Stimulated activated CD8-positive, alpha-beta memory T cell treated with anti-CD3 and anti-CD28 coated beads, Interleukin-4, amount 100 ng/mL, for 4 hours (primary cell): ENCODE measurements around the gene DUSP7.

ENCODE experiments used
- DNase-seq, 2 donors: peaks; one replicate each; pipeline ENCODE4 v3.0.0-alpha.2; 2020; ENCODE audit warnings: low read depth in 2 of 2, low spot score in 1 of 2

Gene DUSP7

DNA sequence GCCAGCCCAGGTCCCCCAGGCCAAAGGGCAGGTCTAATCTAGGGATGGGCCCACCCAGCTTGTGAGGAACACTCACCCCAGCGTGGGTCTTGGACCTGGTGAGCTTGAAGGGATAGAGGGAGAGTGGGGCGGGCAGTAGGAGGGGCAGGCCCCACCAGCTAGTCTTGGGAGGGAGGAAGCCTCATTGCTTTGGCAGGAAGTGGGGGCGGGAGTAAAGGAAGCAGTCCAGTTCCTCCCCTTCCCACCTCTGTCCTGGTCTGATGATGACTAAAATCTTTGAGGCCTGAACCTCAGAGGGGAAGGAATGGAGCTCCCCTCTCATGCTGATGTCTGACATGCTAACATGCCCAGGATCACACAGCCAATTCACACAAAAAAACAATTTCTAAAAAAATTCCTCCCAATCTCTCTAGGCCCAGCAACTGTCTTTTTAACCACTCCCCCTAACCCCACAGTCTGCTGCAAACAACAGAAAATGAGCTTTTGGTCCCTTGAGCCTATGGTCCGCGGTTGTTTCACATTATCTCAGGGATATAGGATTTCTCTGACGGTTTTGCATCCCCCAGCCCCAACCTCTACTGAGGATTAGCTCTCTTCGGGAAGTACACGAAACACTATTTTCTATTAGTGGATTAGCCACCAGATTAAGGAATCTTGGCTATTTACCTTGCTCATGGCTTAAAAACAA, 30.7 kb upstream of the DUSP7 start:
- no peak for DNase-seq

DNA sequence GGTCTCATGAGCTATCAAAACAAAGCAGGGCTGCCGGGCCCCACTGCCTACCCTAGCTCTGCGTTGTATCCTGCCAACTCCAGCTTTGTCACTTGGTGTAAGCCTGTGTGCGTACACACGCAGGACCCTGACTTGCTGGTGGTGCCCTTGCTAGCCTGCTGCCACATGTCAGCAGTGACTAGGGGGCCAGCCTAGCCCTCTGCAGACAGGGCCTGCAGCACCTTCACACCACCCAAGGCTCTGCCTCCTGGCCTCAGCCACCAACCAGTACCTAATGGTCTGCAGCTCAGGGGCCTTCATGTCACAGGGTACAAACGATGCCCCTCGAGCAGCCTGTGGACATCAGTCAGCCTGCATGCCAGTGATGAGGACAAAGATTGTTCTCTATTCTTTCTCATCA, 30.1 kb upstream of the DUSP7 start:
- no peak for DNase-seq

DNA sequence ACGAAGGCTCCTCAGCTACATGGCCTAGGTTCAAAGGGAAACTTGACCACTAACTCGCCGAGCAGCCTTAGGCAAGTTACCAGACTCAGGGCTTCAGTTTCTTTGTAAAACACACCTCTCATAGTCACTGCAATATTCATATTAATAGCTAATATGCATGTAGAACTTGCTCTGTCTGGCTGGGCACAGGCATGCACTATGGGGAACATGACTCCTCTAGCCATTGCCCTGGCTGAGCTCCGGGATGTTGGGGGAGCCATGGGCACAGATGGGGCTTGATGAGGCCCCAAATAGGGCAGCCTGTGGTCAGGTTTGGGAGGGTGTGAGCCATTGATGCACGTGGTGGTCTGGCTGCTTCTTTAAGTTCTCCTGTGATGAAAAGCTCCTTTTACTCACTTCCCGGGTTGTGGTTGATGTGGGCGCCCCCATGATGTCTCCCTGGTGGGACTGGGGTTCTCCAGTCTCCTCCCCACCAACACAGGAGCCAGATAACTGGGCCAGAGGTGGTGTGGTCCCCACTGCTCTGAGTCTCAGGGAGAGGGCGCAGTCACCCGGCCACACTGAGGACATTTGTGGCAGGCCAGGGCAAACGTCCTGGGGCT, 29.4 kb upstream of the DUSP7 start:
- no peak for DNase-seq

DNA sequence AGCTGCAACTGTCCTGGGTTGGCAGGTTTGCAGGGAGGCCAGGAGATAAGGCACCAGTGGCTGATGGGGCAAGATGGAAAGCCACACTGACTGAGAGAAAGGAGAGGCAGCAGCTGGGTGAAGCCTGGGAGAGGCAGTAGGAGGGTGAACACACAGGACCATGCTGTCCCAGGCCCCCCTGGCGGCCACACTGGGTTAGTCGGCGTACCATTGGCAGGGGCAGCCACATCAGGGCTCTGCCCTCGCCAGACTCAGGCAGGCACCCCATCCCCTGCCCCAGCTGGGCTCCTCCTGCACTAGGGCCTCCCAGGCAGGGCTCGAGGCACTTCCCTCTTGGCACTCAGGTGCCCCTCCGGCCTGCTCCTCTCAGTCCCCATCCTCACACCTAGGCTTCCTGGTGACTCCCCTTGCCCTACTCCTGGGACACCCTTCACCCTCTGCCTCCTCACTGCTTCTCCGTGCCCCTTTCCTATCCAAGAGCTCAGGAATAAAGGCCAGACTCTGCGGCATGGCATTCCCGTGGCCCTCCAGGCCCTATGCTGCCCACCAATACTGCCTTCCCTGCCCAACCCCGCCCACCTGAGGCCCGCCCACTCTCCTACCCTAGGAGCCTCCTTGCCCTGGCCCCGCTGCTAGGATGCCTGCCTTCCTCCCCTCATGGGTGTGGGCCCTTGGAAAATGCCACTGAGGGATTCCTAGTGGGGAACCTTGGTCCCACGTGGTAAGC, 28.7 kb upstream of the DUSP7 start:
- DNase-seq: no peak

DNA sequence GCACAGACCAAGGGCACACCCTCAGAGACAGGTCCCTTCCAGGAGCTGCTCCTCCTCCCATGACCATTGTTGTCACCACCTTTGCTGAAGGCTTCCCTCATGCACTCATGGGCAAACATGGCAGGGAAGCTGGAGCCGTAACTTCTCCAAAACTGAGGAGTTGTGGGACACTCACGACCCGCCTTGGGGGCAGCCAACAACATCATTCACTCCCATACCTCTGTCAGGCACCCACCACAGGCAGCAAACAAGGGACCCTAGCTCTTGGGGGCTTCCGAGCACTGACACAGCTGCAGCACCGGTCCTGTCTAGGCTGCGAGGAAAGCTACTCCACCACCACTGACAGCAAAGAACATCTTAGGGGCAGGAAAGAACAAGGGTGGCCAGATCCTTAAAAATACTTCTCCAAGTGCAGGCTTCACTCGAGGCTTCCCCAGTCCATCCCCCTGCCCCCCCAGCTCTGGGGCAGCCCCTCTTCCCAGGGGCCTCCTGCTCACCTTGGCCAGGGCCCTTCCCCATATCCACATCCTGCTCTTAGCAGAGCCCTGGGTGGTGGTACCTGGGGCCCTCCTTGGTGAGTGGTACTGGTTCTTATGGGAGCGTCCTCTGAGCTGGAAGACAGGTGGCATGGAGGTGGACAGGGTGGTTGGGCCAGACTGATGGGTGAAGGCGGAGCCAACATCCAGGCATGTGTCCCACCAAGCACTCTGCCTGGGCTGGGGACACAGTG, 28.0 kb upstream of the DUSP7 start:
- no peak for DNase-seq

DNA sequence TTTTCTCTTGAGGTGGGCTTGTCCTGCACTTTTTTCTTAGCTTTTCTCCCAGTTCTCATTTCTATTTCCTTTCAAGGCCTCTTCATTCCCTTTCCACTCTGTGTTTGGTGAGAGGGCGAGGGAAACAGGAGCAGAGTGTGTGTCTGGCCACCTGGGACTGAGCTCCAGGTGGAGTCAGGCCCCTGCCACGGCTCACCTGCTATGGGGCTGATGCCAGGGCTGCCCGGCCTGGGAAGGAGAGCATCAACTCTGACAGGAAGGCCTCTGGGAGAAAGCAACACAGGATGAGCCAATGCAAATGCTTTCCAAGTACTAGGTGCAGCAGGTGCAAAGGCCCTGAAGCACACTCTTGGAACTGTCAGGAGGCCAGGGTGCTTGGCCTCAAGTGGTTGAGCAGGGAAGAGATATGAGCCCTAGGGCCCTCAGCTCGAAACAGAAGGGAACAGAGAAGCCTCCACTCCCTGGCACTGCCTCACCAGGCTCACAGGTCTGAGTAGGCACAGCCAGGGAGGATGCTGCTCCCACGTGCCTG, 27.3 kb upstream of the DUSP7 start:
- no peak for DNase-seq

DNA sequence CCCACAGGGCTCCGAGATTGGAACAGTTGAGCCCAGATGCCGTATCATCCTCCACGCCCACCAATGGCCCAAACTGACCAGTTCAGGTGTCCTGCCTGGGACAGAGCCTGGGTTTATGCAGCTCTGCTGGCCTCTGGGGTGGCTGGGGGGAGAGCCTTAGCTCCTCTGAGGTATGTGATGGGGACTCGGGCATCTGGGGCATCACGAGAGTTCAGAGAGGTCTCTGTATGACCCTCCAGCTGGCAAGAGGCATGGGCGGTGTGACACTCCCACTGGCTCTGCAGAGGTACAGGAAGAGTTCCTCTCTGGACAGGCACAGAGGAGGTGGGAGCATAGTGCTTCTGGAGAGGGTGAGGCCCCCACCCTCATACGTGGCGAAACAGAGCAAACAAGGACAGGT, 26.6 kb upstream of the DUSP7 start:
- DNase-seq: no peak

DNA sequence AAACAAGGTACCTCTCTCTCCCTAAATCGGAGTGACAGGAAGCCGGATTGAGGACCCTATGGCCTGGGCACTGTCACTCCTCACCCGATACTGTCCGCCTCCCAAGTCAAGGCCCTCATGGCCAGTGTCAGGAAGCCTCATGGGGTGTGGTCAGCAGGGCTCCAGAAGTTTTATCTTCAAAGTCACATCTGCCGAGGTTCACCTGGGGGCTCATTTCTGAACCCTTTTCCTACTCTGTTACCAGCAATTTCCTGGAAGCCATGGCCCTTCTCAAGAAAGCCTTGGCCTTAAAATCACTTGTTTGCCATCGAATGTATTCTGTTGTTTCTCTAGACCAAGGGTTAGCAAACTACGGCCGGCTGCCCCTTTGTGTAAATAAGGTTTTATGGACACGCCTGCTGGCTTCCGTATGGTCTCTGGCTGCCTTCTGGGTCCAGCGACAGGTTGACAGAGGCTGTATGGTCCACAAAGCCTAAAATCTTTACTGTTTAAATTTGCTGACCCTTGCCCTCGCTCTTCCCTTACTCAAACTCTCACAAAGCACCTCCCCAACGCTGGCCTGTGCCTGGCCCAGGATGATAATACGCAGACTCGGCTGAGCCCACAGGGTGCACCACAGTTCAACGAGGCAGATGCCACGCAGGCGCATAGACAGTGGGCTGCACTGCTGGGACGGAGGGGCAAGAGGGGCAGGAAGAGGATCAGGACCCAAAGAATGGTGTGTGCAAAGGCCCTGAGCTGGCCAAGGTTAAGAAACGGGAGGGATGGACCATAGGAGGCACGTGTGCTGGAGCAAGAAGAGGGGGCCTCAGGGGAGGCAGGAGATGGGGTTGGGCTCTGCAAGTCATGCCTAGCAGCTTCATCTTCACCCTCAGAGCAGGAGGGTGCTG, 24.7 kb upstream of the DUSP7 start:
- no peak for DNase-seq

DNA sequence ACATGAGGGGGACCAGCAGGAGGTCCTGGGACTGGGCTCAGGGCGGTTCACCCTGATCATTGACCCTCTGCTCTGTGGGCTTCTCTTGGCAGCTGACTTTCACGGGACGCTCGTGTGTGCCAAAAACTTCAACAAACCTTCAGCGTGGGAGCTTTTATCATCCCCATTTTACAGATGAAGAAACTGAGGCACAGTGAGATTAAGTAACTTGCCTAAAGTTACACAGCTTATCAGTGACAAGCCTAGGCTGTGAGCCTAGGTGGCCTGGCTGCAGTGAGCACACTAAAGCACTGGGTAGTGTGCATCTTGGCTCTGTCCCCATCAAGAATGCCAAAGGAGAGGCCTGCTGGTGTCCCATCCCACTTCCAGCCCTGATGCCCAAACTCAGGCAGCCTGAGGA, 23.6 kb upstream of the DUSP7 start:
- DNase-seq: no peak

DNA sequence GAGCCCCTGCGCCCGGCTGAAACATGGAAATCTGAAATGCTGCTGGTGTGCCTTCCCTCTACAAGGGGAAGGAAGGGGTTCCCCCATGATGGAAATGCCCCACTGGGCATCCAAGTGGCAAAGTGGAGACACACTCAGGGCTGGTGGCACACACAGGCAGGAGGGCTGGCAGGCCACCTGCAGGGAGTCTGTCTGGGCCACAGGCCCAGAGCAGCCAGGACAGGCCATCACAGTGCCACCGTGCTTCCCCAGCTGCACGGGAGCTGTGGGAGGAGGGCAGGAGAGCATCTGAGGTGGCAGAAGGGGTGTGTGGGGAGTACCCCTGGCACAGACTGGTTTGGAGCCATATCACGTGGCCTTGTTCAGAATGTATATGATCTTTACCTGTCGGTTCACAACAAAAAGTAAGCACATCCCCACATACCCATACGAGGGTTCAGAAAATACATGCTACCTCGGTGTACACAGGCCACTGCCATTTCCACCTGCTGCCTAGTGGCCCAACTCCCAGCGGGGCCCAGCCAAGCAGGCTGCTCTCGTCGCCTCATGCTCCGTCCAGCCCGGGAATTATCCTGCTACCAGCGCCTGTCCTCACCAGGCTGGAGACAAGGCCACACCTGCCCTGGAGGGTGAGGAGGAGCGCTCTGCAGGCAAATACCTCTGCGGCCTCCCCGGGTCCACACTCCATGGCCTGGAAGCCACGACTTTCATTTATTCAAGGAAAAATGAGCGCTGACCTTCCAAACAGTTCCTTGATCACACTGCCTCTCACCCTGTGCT, 22.6 kb upstream of the DUSP7 start:
- DNase-seq: no peak

DNA sequence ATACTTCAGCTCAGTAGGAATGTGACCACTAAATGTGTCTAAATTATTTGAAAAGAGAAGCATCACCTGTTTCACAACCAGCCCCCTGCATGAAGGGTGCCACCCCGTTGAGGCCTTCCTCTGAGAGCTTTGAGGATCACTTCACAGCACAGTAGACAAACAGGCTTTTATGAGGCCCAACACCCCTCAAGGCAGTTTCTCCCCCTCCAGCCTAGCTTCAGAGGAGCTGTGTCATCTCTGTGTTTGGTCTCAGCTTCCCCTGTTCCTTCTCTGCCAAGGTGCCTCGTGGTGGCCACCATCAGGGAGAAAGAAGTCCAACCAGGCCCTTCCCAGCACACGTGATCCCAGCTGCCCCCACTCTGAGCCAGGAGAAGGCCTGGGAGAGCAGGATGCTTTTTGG, 21.6 kb upstream of the DUSP7 start:
- DNase-seq: no peak

DNA sequence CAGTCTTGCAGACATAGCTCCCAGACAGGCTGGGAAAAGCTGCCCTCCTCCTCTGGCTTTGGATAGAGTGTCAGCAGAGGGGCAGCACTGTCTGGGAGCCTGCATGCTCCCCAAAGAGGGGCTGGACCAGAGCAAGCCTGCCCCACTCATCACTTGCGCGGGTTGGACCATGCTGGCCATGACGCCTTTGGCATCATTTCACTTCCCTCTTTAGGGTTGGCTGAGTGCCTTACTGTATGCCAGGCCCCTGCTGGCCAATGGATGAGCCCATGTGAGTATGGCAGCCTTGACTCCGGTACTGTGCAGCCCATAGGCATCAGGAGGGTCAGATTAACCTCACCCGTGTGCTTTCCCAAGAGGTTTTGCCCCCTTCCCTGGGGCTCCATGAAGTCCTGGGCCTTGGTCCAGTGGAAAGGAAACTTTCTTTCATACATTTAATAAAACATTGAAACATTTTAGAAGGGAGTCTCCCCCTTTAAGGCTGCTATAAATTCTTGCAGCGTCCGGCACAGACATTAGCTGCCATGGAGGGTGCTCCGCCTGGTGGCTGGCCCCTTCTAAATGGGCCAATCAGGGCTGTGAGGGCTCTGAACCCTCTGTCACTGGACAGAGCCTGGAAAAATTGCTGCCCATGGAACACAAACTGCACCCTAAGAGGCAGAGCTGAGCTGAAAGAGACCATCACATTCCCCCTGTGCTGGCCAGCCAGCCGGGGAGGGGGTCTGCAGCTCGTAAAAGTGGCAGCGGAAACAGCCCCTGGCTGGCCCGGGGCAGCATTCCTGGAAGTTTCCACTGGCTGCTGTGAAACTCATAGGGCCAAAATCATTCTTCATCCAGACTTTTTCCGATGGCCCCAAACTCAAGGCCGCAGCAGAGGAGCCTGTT, 20.8 kb upstream of the DUSP7 start:
- no peak for DNase-seq

DNA sequence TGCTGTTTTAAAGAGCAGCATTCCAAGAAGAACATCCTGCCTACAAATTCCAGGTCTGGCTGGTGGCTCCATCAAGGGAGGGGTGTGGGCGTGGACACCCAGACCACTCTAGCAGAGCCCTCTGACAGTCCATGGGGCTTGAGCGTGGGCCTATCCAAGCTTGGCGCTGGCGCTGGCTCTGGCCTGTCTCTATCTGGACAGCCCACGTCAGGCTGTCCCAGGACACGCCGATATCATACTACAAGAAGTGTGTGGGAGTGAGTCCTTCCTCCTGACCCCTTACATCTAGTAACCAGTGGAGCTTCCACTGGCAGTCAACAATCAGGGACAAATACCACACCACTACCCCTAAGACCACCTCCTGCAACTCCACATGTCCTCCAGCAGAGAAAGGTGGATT, 17.1 kb upstream of the DUSP7 start:
- DNase-seq: no peak

DNA sequence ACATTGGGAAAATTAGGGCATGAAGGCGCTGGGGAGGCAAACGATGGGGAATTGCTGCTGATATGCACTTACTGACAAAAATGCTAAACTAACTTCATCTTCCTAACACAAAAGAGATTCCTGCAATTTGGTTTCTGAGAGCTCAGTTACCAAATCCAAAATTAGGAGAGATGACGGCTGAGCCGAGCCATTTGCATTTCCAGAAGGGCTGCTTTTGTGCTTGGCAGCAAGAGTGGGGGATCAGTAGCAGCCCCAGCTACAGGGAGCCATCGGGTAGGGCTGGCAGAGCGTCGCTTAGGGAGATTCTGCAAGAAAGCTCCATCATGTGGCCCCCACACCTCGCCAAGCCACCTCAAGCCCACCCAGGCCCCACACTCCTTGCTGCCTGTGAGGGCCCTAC, 16.1 kb upstream of the DUSP7 start:
- no peak for DNase-seq

DNA sequence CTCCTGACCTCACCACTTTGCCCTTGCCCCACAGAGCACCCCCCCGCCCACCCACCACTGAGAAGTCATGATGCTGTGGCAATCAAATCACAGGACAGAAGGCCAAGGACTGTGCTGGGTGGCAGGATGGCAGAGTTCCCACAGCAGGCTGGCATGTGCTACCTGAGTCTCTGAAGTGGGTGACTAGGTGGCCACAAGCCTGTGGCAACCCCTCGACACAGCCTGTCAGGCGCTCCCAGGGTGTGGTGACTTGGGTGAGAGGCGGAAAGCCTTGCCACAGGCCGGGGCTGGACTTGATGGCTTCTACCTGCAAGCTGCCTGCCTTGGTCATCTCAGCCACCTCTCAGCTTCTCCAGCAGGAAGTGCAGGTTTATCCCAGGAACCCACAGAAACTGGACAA, 15.6 kb upstream of the DUSP7 start:
- no peak for DNase-seq

DNA sequence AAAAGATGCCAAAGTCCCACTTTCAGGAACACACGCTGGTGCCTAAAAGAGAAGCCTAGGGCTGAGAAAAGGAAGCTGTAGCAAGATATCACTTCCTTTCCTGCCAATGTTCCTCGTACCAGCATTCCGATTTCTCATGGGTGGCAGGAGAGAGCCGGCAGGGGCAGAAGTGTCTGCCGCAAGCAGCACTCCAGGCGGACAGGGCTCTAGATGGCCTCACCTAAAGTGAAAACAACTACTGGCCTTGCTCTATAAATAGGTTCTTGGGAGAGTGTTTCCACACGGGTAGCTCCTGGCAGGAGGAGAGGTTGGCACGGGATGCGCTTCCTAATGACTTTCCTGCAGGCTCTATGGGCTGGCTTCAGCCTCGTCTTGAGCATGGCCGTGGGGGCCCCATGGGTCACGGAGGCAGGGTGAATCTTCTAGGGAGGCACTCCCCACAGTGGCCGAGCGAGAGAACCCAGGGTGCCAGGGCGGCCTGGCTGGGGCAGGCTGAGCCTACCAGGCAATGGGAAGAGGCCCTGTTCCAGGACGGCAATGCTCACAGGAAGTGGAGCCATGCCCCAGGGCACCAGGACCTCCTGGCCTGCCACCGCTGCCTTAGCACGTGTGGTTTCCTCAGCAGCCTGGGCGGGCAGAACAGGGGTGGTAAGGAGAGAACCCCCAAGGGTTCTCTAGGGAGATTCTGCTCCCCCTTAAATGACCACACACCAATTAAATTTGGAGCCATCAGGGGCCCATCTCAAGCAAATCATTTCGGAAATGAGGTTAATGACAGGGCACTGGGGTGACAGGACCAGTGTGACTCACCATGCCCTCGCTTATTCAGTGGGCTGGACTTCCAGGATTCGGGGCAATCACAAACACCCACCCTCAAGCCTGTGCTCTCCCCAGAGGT, 14.6 kb upstream of the DUSP7 start:
- no peak for DNase-seq

DNA sequence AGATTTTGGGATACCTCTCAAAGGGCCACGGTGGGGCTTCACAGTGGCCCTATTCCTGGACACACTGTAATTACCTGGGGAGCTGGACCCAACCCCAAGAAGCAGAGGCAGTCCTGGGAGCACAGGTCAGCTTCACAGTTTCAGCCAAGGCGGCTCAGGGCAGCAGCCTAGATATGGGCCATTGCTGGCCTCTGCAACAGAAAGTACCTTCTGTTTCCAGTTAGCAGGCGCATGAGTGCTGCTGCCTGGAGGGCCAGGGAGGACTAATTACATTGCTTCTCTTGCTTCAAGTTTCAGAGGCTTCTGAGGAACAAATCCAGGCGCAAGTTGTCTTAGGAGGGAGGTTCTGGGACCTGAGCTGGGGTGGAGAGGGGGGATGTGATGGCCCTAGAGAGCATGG, 13.5 kb upstream of the DUSP7 start:
- no peak for DNase-seq

DNA sequence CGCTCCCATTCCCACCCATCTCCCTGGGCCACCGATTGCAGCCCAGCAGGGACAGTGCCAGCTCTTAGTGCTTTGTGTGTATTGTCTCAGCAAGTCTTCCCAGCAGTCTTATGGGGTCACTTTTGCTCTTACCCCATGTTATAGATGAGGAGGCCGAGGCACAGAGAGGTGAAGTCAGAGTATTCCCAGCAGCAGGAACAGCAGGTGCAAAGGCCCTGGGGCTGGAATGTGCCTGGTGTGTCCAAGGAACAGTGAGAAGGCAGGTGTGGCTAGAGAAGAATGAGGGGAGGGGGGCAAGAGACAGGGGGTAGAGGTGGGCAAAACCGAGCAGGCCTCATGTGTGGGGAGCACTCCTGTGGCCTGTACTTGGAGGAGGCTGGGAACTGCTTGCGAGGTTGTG, 12.8 kb upstream of the DUSP7 start:
- DNase-seq: no peak
